SK-N-SH (cell line): ENCODE results near the gene ZBTB38.
A peak's percentile ranks its signal among the peaks of the same experiment; 100 is the strongest.

Experiments used
- CTCF ChIP-seq: fragments of 200-600 bp; sonication (generic); IDR thresholded peaks from 2 replicates; pipeline ENCODE4 v1.6.1; 2017; ENCODE audit warnings: antibody characterized with exemption, mild to moderate bottlenecking, moderate library complexity
- ELF1 ChIP-seq: IDR thresholded peaks from 2 replicates; pipeline ENCODE4 v1.4.0; 2012
- FOXJ3 ChIP-seq: sonication (generic); formaldehyde crosslinking; IDR thresholded peaks from 2 replicates; pipeline ENCODE4 v1.5.1; 2020; ENCODE audit warnings: mild to moderate bottlenecking, missing genetic modification reagents
- JUND ChIP-seq: IDR thresholded peaks from 2 replicates; pipeline ENCODE4 v1.4.0; 2012
- POLR2AphosphoS5 ChIP-seq: IDR thresholded peaks from 2 replicates; pipeline ENCODE4 v1.6.1; 2012; ENCODE audit warnings: low read depth, low read length
- RAD21 ChIP-seq: IDR thresholded peaks from 2 replicates; pipeline ENCODE4 v1.6.1; 2012; ENCODE audit warnings: mild to moderate bottlenecking, low read length
- REST ChIP-seq: IDR thresholded peaks from 2 replicates; pipeline ENCODE4 v1.6.1; 2012; ENCODE audit warnings: mild to moderate bottlenecking, low read depth, low read length, moderate library complexity
- SMC3 ChIP-seq: IDR thresholded peaks from 2 replicates; pipeline ENCODE4 v1.6.1; 2012; ENCODE audit warnings: low read depth, low read length, improper control_type of control experiment
- TEAD4 ChIP-seq: IDR thresholded peaks from 2 replicates; pipeline ENCODE4 v1.4.0; 2012; ENCODE audit warnings: mild to moderate bottlenecking, borderline replicate concordance; ENCODE audit not compliant: insufficient read depth
- YY1 ChIP-seq: IDR thresholded peaks from 2 replicates; pipeline ENCODE4 v1.4.0; 2012; ENCODE audit warnings: low read depth, mild to moderate bottlenecking

GRCh38 chr3:141367038-141367730, 1.1 kb upstream of the ZBTB38 start:
- TF ChIP-seq CTCF (no peak), YY1 (no peak), JUND (peak; percentile 93), ELF1 (0 out of 2 replicates have a peak, but pooled peaks have one; percentile 14), REST (peak; percentile 64; the same call in 1 of the 2 replicates), POLR2AphosphoS5 (peak; percentile 51; the same call in 1 of the 2 replicates), FOXJ3 (CRISPR knock-in tag) (no peak), RAD21 (no peak), SMC3 (no peak), TEAD4 (0 out of 2 replicates have a peak, but pooled peaks have one; percentile 80)
